ENCODE results near the gene ATXN3.

Gene ATXN3

GRCh38 chr14:92039719-92040430, 66.5 kb downstream of the ATXN3 start, which contains the start of gene TRIP11 (continued):
- TF ChIP-seq ZNF148 (tag by site-specific recombination; IDR thresholded peaks at IDR 0.05; ENCODE audit: borderline replicate concordance), result no peak
- peak; percentile 58; the same call in 1 of the 2 replicates for TF ChIP-seq KLF17 (tag by site-specific recombination; IDR thresholded peaks at IDR 0.05)
- TF ChIP-seq ZNF530 (tag by site-specific recombination; IDR thresholded peaks at IDR 0.05; ENCODE audit: low read depth), result no peak
- TF ChIP-seq ZFP69B (tag by site-specific recombination; IDR thresholded peaks at IDR 0.05), result peak; percentile 18; the same call in 1 of the 2 replicates
- no peak for TF ChIP-seq BCL11A (tag by site-specific recombination; IDR thresholded peaks at IDR 0.05; ENCODE audit: low read depth)
- no peak for TF ChIP-seq ZNF623 (tag by site-specific recombination; IDR thresholded peaks at IDR 0.05)
- TF ChIP-seq ZNF639 (tag by site-specific recombination; IDR thresholded peaks at IDR 0.05), result peak; percentile 63
- TF ChIP-seq MYNN (tag by site-specific recombination; IDR thresholded peaks at IDR 0.05; ENCODE audit: borderline replicate concordance), result no peak
- no peak for TF ChIP-seq ZNF274 (IDR thresholded peaks at IDR 0.05; ENCODE audit: low read length)
- no peak for TF ChIP-seq ZNF274 (tag by site-specific recombination; IDR thresholded peaks at IDR 0.05; ENCODE audit: borderline replicate concordance)
- TF ChIP-seq ZNF544 (tag by site-specific recombination; IDR thresholded peaks at IDR 0.05), result no peak
- TF ChIP-seq ZNF350 (tag by site-specific recombination; IDR thresholded peaks at IDR 0.05), result no peak
- TF ChIP-seq ZNF529 (tag by site-specific recombination; IDR thresholded peaks at IDR 0.05; ENCODE audit: insufficient replicate concordance), result no peak
- TF ChIP-seq ZNF580 (tag by site-specific recombination; IDR thresholded peaks at IDR 0.05), result no peak
- TF ChIP-seq ZNF548 (tag by site-specific recombination; IDR thresholded peaks at IDR 0.05), result no peak
- TF ChIP-seq ZNF37A (tag by site-specific recombination; IDR thresholded peaks at IDR 0.05), result no peak
- no peak for TF ChIP-seq ZNF555 (tag by site-specific recombination; conservative IDR thresholded peaks at IDR 0.05)
- TF ChIP-seq ZNF692 (tag by site-specific recombination; IDR thresholded peaks at IDR 0.05), result peak; percentile 35; the same call in 1 of the 2 replicates
- no peak for TF ChIP-seq ZNF830 (tag by site-specific recombination; IDR thresholded peaks at IDR 0.05; ENCODE audit: low read depth)
- no peak for TF ChIP-seq ZSCAN4 (tag by site-specific recombination; IDR thresholded peaks at IDR 0.05)
- peak; percentile 72 for TF ChIP-seq ZBTB20 (tag by site-specific recombination; IDR thresholded peaks at IDR 0.05)
- no peak for TF ChIP-seq GLIS2 (tag by site-specific recombination; IDR thresholded peaks at IDR 0.05)
- 0 out of 2 replicates have a peak, but pooled peaks have one; percentile 12 for TF ChIP-seq ZNF645 (tag by site-specific recombination; IDR thresholded peaks at IDR 0.05)
- no peak for TF ChIP-seq ZNF223 (tag by site-specific recombination; IDR thresholded peaks at IDR 0.05)
- TF ChIP-seq IKZF3 (tag by site-specific recombination; IDR thresholded peaks at IDR 0.05), result no peak
- no peak for TF ChIP-seq ZNF701 (tag by site-specific recombination; IDR thresholded peaks at IDR 0.05)
- TF ChIP-seq ZNF324 (tag by site-specific recombination; IDR thresholded peaks at IDR 0.05), result peak; percentile 81
- TF ChIP-seq ZNF561 (tag by site-specific recombination; IDR thresholded peaks at IDR 0.05; ENCODE audit: borderline replicate concordance), result peak; percentile 63; the same call in 1 of the 2 replicates
- TF ChIP-seq ZNF776 (tag by site-specific recombination; IDR thresholded peaks at IDR 0.05; ENCODE audit: borderline replicate concordance), result no peak
- TF ChIP-seq ZSCAN5A (tag by site-specific recombination; IDR thresholded peaks at IDR 0.05), result no peak
